ENCODE data around the gene ASTN2. TPM values are rescaled to one million over a fixed set of nuclear protein-coding genes. Genes with fewer than 3 reads are reported as not detected.
"Not testable (repeated sequence)": the region's sequence is repeated elsewhere in the genome, so short reads cannot be mapped to it uniquely, and the experiment has no call there.

The ASTN2 gene
- total RNA-seq, 4 donors from 2014 or later = 4.0 to 7.0 (median 4.9) TPM

DNA sequence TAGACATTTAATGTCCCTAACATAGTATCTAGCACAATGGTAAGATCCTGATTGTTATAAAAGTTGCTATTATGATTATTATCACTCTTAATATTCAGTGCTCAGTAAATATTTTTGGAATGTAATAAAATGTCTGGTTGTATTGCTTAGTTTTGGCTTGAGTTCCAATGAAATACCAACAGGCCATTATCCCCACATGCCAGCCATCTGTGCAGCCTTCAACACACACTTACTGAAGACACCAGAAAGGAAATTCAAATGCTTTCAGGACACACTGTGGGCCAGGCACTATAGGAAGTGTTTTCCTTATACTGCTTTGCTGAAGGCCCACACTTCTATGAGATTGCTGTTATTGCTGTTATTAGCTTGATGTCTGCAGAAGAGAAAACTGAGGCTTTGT is 570.2 kb downstream of the ASTN2 start:
- no peaks in the 10 kb centered on the region for H3K36me3 ChIP-seq
- H3K27ac ChIP-seq = no peak overlapping the region
- ATAC-seq = no peak
- no peaks in the 10 kb centered on the region for H3K9me3 ChIP-seq
- TF ChIP-seq EP300 (IDR thresholded peaks at IDR 0.05) = no peak
- TF ChIP-seq POLR2A (IDR thresholded peaks at IDR 0.05) = no peak
- TF ChIP-seq, protein P1, sequence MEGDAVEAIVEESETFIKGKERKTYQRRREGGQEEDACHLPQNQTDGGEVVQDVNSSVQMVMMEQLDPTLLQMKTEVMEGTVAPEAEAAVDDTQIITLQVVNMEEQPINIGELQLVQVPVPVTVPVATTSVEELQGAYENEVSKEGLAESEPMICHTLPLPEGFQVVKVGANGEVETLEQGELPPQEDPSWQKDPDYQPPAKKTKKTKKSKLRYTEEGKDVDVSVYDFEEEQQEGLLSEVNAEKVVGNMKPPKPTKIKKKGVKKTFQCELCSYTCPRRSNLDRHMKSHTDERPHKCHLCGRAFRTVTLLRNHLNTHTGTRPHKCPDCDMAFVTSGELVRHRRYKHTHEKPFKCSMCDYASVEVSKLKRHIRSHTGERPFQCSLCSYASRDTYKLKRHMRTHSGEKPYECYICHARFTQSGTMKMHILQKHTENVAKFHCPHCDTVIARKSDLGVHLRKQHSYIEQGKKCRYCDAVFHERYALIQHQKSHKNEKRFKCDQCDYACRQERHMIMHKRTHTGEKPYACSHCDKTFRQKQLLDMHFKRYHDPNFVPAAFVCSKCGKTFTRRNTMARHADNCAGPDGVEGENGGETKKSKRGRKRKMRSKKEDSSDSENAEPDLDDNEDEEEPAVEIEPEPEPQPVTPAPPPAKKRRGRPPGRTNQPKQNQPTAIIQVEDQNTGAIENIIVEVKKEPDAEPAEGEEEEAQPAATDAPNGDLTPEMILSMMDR (IDR thresholded peaks at IDR 0.05) = no peak
- no peak for TF ChIP-seq POLR2AphosphoS5 (IDR thresholded peaks at IDR 0.05)
- no peaks in the 10 kb centered on the region for H3K4me1 ChIP-seq
- no peak overlapping the region for H3K4me3 ChIP-seq
- no peaks in the 10 kb centered on the region for H3K27me3 ChIP-seq

DNA sequence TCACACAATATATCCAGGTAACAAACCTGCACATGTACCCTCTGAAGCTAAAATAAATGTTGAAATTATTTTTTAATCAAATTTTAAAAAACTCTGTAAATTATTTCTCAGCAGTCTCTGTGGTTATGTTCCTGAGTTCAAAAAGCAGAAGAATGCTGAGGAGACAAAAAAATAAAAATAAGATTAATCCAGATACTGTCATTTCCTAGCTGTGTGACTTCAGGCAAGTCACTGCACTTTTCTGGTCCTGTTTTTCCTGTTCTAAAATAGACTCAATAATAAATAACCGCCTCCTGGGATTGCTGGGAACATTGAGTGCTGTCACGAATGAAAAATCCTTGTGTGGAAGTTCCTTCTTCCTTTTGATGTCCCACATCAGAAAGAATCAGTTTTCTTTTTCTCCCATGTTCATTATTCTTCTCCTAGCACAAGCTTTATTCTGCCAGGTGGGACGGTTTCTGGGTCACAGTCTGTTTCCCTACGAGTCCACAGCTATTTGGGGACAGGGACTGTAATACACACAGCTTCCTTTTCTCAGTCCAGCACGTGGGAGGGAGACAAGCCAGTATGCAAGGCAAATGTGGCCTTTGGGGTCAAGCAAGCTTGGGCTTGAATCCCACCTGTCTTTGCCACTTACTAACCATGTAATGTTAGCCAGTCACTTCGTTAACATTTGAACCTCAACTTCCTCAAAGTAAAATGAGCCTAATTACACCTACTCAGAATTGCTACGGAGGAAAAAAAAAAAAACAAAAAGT is 570.8 kb downstream of the ASTN2 start:
- H3K27ac ChIP-seq = no peak overlapping the region
- 36 to 52% methylated on average over 6 to 7 of the region's 7 CpGs for WGBS, 2 donors (ENCODE audit: low coverage in 1 of 2)
- H3K4me3 ChIP-seq = no peak overlapping the region
- no peaks in the 10 kb centered on the region for H3K4me1 ChIP-seq
- no peaks in the 10 kb centered on the region for H3K9me3 ChIP-seq
- H3K27me3 ChIP-seq = no peaks in the 10 kb centered on the region
- ATAC-seq = no peak
- H3K36me3 ChIP-seq = no peaks in the 10 kb centered on the region
- TF ChIP-seq POLR2AphosphoS5 (IDR thresholded peaks at IDR 0.05) = no peak
- TF ChIP-seq, protein P1 (IDR thresholded peaks at IDR 0.05) = no peak
- no peak for TF ChIP-seq EP300 (IDR thresholded peaks at IDR 0.05)
- TF ChIP-seq POLR2A (IDR thresholded peaks at IDR 0.05) = no peak

DNA sequence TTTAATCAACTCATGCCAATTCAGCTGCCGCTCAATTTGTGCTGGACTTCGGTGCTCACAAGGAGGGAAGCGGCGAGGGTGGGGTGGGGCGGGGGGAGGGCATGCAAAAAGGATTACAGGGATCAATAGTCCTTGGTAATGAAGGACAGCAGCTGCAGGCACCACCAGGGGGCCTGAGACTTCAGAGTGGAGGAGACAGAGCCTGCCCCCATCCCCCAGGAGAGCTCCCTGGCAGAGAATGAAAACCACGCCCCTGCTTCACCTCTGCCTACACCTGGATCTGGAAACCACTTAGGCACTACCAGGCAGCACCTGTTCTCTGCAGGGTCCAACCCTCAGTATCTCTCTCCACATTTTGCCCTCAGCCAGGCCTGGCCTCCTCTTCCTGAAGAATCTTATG is 572.2 kb downstream of the ASTN2 start:
- no peak overlapping the region for H3K27ac ChIP-seq
- TF ChIP-seq POLR2AphosphoS5 (IDR thresholded peaks at IDR 0.05) (no peak), EP300 (IDR thresholded peaks at IDR 0.05) (no peak), POLR2A (IDR thresholded peaks at IDR 0.05) (no peak)
- TF ChIP-seq, protein P1 (IDR thresholded peaks at IDR 0.05) = no peak
- H3K27me3 ChIP-seq = no peaks in the 10 kb centered on the region
- H3K4me3 ChIP-seq = no peak overlapping the region
- 84 to 100% methylated on average over 1 to 3 of the region's 6 CpGs for WGBS, 2 donors (ENCODE audit: low coverage in 1 of 2)
- no peaks in the 10 kb centered on the region for H3K9me3 ChIP-seq
- no peaks in the 10 kb centered on the region for H3K36me3 ChIP-seq
- no peak for ATAC-seq
- H3K4me1 ChIP-seq = no peaks in the 10 kb centered on the region

DNA sequence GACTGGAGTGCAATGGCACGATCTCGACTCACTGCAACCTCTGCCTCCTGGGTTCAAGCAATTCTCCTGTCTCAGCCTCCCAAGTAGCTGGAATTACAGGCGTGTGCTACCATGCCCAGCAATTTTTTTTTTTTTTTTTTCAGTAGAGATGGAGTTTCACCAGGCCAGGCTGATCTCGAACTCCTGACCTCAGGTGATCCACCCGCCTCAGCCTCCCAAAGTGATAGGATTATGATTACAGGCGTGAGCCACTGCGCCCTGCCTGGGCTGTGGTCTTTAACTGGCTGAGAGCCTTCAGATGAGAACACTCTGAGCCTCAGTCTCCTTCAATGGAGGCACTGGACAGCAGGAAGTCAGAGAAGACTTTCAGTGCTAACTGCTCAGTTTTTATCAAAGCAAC is 576.4 kb downstream of the ASTN2 start:
- WGBS, 2 donors (ENCODE audit: low coverage in 1 of 2) = 83 to 100% methylated on average over 1 to 2 of the region's 7 CpGs
- H3K4me1 ChIP-seq, H3K36me3 ChIP-seq, H3K4me3 ChIP-seq, ATAC-seq, H3K9me3 ChIP-seq, H3K27ac ChIP-seq, H3K27me3 ChIP-seq: not testable (repeated sequence)

DNA sequence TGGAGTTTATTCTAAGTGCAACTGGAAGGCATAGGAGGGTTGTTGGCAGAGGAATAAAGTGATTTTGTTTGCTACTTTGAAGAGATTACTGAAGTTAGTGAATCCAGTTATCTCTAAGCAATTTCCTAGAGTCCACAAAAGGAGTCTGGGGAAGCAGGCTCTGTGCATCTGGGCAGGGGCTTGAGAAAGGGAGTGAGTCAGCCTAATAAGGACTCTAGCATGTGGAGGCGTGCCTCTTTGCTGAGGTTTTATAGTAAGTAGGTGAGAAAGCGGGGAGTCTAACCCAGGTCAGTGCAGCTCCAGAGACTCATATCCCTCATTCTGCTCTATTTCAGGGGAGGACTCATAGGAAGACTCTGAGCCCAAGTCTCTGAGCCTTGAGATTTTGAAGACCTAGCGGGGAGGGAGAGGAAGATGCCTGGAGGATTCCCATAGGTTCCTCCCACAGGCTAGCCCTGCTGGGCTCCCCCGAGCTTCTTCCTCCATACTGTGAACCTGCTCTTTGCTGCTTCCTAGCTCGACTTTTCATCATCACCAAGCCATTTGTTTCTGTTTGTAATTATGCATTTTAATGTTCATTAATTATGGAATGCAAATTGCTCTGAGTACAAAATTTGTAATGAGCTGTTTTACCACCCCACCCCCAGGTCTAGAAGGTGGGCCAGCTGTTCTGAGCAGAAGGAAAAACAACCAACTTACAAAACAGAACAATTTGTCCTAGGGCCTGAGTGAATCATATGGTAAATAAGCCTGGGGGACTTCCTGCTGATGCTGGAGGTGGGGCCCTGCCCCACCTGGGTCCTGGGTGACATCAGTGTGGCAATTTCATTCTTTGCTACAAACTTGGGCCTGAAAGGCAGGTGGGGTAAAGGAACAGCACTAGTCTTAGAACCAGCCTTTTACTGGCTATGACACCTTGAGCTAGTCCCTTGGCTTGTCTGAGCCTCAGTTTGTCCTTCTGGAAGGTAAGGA is 577.6 kb downstream of the ASTN2 start:
- Histone ChIP-seq H3K4me3 (no peak overlapping the region), H3K27me3 (peaks cover 5% of the 10 kb centered on the region), H3K4me1 (no peaks in the 10 kb centered on the region), H3K27ac (no peak overlapping the region), H3K9me3 (no peaks in the 10 kb centered on the region), H3K36me3 (no peaks in the 10 kb centered on the region)
- 68 to 69% methylated on average over 4 to 5 of the region's 5 CpGs for WGBS, 2 donors (ENCODE audit: low coverage in 1 of 2)
- TF ChIP-seq POLR2A (IDR thresholded peaks at IDR 0.05) (no peak), POLR2AphosphoS5 (IDR thresholded peaks at IDR 0.05) (no peak), EP300 (IDR thresholded peaks at IDR 0.05) (no peak)
- TF ChIP-seq, protein P1 (IDR thresholded peaks at IDR 0.05) = no peak
- no peak for ATAC-seq

DNA sequence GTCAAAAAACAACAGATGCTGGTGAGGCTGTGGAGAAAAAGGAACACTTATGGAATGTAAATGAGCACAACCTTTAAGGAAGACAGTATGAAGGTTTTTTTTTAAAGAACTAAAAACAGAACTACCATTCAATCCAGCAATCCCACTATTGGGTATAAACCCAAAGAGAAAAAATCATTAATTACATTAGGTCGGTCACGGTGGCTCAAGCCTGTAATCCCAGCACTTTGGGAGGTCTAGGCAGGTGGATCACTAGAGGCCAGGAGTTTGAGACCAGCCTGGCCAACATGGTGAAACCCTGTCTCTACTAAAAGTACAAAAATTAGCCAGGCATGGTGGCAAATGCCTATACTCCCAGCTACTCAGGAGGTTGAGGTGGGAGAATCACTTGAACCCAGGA is 584.5 kb downstream of the ASTN2 start:
- H3K36me3 ChIP-seq, H3K27me3 ChIP-seq, H3K27ac ChIP-seq, ATAC-seq, H3K4me3 ChIP-seq, H3K4me1 ChIP-seq, H3K9me3 ChIP-seq: not testable (repeated sequence)
- WGBS, 2 donors (ENCODE audit: low coverage in 1 of 2) = 87% methylated on average over 2 of the region's 2 CpGs; no CpG with 5 or more reads in 1 of the 2 donors
